Retinal pigment epithelial cell (primary cell): Measurements from ENCODE around the gene SCN5A.

Experiments
- DNase-seq: peaks from one replicate; pipeline ENCODE4 v3.0.0-alpha.2; 2010; ENCODE audit warnings: low read depth
- H3K4me3 ChIP-seq: 2 replicates; pipeline ENCODE4 v1.5.1; 2011; ENCODE audit warnings: mild to moderate bottlenecking, low read length, control low read depth, moderate library complexity
- CTCF ChIP-seq: conservative IDR thresholded peaks from 2 replicates; pipeline ENCODE4 v1.5.1; 2011; ENCODE audit warnings: low read depth, low read length, control low read depth, inconsistent platforms

Gene SCN5A

GRCh38 chr3:38616658-38617057 lies 32.8 kb downstream of the SCN5A start:
- no peak for DNase-seq
- no peak for TF ChIP-seq CTCF
- no peak overlapping the region for H3K4me3 ChIP-seq

GRCh38 chr3:38616111-38616510 lies 33.4 kb downstream of the SCN5A start:
- no peak for TF ChIP-seq CTCF
- no peak overlapping the region for H3K4me3 ChIP-seq
- no peak for DNase-seq

GRCh38 chr3:38614651-38615352 lies 34.7 kb downstream of the SCN5A start:
- H3K4me3 ChIP-seq: no peak overlapping the region
- no peak for DNase-seq
- no peak for TF ChIP-seq CTCF

GRCh38 chr3:38614091-38614490 lies 35.4 kb downstream of the SCN5A start:
- DNase-seq: no peak
- TF ChIP-seq CTCF: no peak
- H3K4me3 ChIP-seq: no peak overlapping the region

- DNase-seq: no peak
- TF ChIP-seq CTCF: no peak
- H3K4me3 ChIP-seq: no peak overlapping the region
Observed at GRCh38 chr3:38613426-38613825, 36.1 kb downstream of the SCN5A start.

GRCh38 chr3:38611866-38612265 lies 37.6 kb downstream of the SCN5A start:
- DNase-seq: no peak
- H3K4me3 ChIP-seq: no peak overlapping the region
- TF ChIP-seq CTCF: no peak

- DNase-seq: no peak
- no peak overlapping the region for H3K4me3 ChIP-seq
- no peak for TF ChIP-seq CTCF
Observed at GRCh38 chr3:38610934-38611333, 38.6 kb downstream of the SCN5A start.
